Heart left ventricle (tissue), 16 donors: ENCODE measurements around the gene NDST1. TPM values are rescaled to one million over a fixed set of nuclear protein-coding genes. Genes with fewer than 3 reads are reported as not detected.

Experiments used
- ATAC-seq, 4 donors: fragments of 200-7000 bp; cut with Tn5 transposase; one replicate each; pipeline ENCODE4 v1.9.1; 2020 to 2022; ENCODE audit warnings: moderate library complexity in 4 of 4, mild to moderate bottlenecking in 3 of 4, moderate number of reproducible peaks in 1 of 4
- DNase-seq, 5 donors: peaks; one replicate each; pipeline ENCODE4 v3.0.0-alpha.2; 2020
- H3K27ac ChIP-seq, 12 donors: fragments of 200-600 bp; sonication (generic) in 4 of 12; one replicate each; pipeline versions ENCODE4 v1.5.0 to v1.8.0; 2016 to 2022; ENCODE audit warnings: mild to moderate bottlenecking in 2 of 12
- H3K27me3 ChIP-seq, 9 donors: fragments of 200-600 bp; sonication (generic) in 2 of 9; one replicate each; pipeline versions ENCODE4 v1.5.1 to v1.8.0; 2016 to 2022; ENCODE audit warnings: mild to moderate bottlenecking in 3 of 9
- H3K36me3 ChIP-seq, 9 donors: fragments of 200-600 bp; sonication (generic) in 2 of 9; one replicate each; pipeline versions ENCODE4 v1.5.0 to v1.8.0; 2018 to 2022; ENCODE audit warnings: mild to moderate bottlenecking in 2 of 9
- H3K4me1 ChIP-seq, 12 donors: fragments of 200-600 bp; sonication (generic) in 4 of 12; one replicate each; pipeline versions ENCODE4 v1.5.0 to v1.8.0; 2016 to 2022; ENCODE audit warnings: mild to moderate bottlenecking in 3 of 12
- H3K4me3 ChIP-seq, 12 donors: fragments of 200-600 bp; sonication (generic) in 4 of 12; one replicate each; pipeline versions ENCODE4 v1.5.0 to v1.8.0; 2017 to 2022; ENCODE audit warnings: mild to moderate bottlenecking in 9 of 12, moderate library complexity in 4 of 12
- H3K9me3 ChIP-seq, 12 donors: fragments of 200-600 bp; sonication (generic) in 4 of 12; one replicate each; pipeline versions ENCODE4 v1.5.0 to v1.8.0; 2016 to 2022; ENCODE audit warnings: mild to moderate bottlenecking in 1 of 12
- POLR2A ChIP-seq, 2 donors: fragments of 450-650 bp; IDR thresholded peaks; one replicate each; pipeline ENCODE4 v1.6.1; 2017; ENCODE audit warnings: antibody characterized with exemption in 2 of 2, mild to moderate bottlenecking in 2 of 2, moderate library complexity in 2 of 2
- WGBS, 4 donors: extraction: QIAGEN DNeasy Blood & Tissue Kit in 2 of 4; methylation state at CpG; one replicate each; pipeline versions ENCODE4 v1.1.5 to v1.1.7; 2013 to 2018; 5-methylcytosine and 5-hydroxymethylcytosine counted together
- intact Hi-C, 10 donors: fragments of 100-400 bp; cut with DNase I; formaldehyde crosslinking; loops; one replicate each; pipeline versions ENCODE4 v1.11.1 to v1.14.2; 2022
- polyA plus RNA-seq, 2 donors: library from polyadenylated mRNA; stranded (reverse); fragments of 200-250 nt; gene quantifications; one replicate each; pipeline ENCODE4 v1.2.3, GENCODE V29; 2013
- total RNA-seq, 9 donors: library from RNA; depleted of rRNA in 2 of 9; stranded (reverse); fragments of >200 nt in 2 of 9; fragmentation: NEBNext Ultra II Directional in 3 of 9; extraction: Animal tissue kit (Norgen Biotek cat#: 25700) in 3 of 9; gene quantifications; one replicate each; pipeline versions ENCODE4 v1.1.0 to v1.2.4, GENCODE V29; 2016 to 2023
- TF ChIP-seq, protein P1 (sequence below), 12 donors: fragments of 200-600 bp; sonication (generic) in 4 of 12; IDR thresholded peaks; one replicate each; pipeline versions ENCODE4 v1.5.0 to v1.8.0; 2018 to 2022; ENCODE audit warnings: antibody characterized with exemption in 12 of 12, mild to moderate bottlenecking in 5 of 12
- donor health status: ischemic (EF 13 %, LVEDD 7.1; RV severe dilation, severe dysfunction).
- donor health status: healthy with polysubstance abuse.
- donor health status: DM: no; HTN: yes; CAD: no.
- donor health status: DM: no; HTN: no; CAD: no.
- donor health status: ischemic (EF 25% LVEDD 6.9; RV normal size, moderate dysfunction).
- donor health status: ischemic (EF 25% LVEDD 5.7; RV mildly dilated, moderate dysfunction).
- donor health status: healthy.
- donor health status: DM: yes; HTN: yes; CAD: no.
- donor health status: ischemic (EF 35%, LVEDD 5.7; RV mildly dilated, moderate dysfunction).
- donor health status: nonischemic (EF 11% LVEDD 7.7; RV severe dilation, severe dysfunction).
- donor health status: DM: yes; HTN: yes; CAD: no.
- donor health status: PGD.
- donor health status: ischemic (EF 29% LVEDD 5.4; RV normal size, mild dysfunction).
- donor health status: nonischemic (EF 23%, LVEDD 6.1; RV moderate dilation, normal function).

Gene NDST1
- total and polyA plus RNA-seq, 11 donors, result 32.1 to 156 (median 68.5) TPM

DNA sequence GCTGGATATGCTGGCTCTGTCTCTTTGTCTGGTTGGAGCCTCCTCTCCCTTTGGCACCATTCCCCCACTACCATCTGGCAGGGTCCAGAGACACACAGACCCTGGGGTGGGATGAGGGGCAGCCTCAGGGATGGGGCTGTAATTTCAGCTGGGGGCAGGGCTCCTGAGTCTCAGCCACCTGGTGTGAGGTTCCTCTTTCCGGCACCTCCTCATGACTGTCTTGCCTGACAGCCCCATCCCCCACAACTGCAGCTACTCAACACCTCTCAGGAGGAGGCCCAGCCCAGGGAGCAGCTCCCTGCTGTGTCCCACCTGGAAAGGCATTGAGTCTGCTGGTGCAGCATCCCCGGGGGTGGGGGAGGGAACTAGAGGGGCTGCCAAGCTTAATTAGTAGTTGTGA is 46.7 kb upstream of the NDST1 start:
- ATAC-seq, result no peak
- TF ChIP-seq POLR2A (IDR thresholded peaks at IDR 0.05), result no peak
- TF ChIP-seq, protein P1, sequence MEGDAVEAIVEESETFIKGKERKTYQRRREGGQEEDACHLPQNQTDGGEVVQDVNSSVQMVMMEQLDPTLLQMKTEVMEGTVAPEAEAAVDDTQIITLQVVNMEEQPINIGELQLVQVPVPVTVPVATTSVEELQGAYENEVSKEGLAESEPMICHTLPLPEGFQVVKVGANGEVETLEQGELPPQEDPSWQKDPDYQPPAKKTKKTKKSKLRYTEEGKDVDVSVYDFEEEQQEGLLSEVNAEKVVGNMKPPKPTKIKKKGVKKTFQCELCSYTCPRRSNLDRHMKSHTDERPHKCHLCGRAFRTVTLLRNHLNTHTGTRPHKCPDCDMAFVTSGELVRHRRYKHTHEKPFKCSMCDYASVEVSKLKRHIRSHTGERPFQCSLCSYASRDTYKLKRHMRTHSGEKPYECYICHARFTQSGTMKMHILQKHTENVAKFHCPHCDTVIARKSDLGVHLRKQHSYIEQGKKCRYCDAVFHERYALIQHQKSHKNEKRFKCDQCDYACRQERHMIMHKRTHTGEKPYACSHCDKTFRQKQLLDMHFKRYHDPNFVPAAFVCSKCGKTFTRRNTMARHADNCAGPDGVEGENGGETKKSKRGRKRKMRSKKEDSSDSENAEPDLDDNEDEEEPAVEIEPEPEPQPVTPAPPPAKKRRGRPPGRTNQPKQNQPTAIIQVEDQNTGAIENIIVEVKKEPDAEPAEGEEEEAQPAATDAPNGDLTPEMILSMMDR (IDR thresholded peaks at IDR 0.05), result no peak
- 42 to 81% (median 64%) methylated on average over 2 of the region's 2 CpGs for WGBS, 4 donors
- DNase-seq, result no peak
- Histone ChIP-seq H3K9me3 (no peaks in the 10 kb centered on the region), H3K27ac (no peak overlapping the region), H3K4me1 (peaks cover 0 to 34% (median 19%) of the 10 kb centered on the region in 12 donors), H3K4me3 (no peak overlapping the region), H3K27me3 (no peaks in the 10 kb centered on the region), H3K36me3 (no peaks in the 10 kb centered on the region)
- intact Hi-C loops, result loop anchor here in 8 of 10 donors (5.0 to 10.0 kb wide), 5 partner anchors 36 to 384 kb away; partner anchors contain the start of gene IRGM (in 1 of the 8)

DNA sequence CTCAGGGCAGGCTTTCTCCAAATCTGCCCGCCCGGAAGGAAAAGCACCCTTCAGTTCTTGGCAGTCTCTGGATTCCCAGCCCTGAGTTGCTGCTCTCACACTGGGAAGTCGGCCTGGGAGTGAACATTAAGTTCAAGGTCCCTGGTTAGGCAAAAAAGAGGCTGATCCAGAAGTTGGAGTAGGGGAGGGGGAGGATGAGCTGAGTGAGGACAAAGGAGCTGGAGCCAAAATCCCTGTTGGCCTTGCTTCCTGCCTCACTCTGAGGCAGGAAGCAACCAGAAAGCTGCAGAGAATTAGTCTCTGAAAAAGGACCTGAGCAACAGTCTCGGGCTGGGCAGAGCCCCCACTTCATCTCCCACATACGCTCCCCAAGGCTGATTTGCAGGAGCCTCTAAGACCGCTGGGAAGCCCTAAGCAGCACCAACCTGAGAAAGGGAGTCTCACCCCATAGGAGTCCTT is 43.3 kb upstream of the NDST1 start:
- H3K9me3 ChIP-seq, result no peaks in the 10 kb centered on the region
- peak overlapping the region; percentile 48 to 88 (median 76) for H3K27ac ChIP-seq
- H3K36me3 ChIP-seq, result no peaks in the 10 kb centered on the region
- no peaks in the 10 kb centered on the region for H3K27me3 ChIP-seq
- TF ChIP-seq POLR2A (IDR thresholded peaks at IDR 0.05), result no peak
- TF ChIP-seq, protein P1 (IDR thresholded peaks at IDR 0.05), result no peak
- WGBS, 4 donors, result 50 to 61% (median 53%) methylated on average over 6 of the region's 6 CpGs
- H3K4me1 ChIP-seq, result peaks cover 0 to 30% (median 17%) of the 10 kb centered on the region in 12 donors
- H3K4me3 ChIP-seq, result no peak overlapping the region
- ATAC-seq, result peak; percentile 37 to 79 (median 58)
- intact Hi-C loops, result loop anchor here in 8 of 10 donors (5.0 to 10.0 kb wide), 5 partner anchors 33 to 380 kb away; partner anchors contain the start of gene IRGM (in 1 of the 8)
- peak in 4 of 5 donors; percentile 48 to 69 (median 54) for DNase-seq

DNA sequence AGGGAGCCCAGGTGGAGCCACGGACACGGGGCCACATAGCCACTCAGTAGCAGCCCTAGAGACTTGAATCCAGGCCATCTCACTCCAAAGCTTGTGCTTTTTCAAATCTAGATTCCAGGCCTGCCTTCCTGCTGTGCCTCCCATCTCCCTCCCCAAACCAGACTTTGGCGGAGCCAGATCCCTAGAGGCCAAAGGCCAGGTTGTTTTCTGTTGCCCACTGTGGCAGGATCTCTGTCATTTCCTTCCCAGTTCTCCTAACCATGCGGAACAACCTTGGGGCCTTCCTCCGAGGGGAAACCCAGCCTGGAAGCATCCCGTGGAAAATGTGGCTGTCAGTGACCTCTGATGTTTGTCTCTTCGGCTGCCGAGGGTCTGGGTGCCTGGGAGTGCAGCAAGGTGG is 42.0 kb upstream of the NDST1 start:
- Histone ChIP-seq H3K27me3 (no peaks in the 10 kb centered on the region), H3K36me3 (no peaks in the 10 kb centered on the region), H3K9me3 (no peaks in the 10 kb centered on the region), H3K4me3 (no peak overlapping the region), H3K27ac (peak overlapping the region; percentile 48 to 88 (median 76)), H3K4me1 (peaks cover 0 to 30% (median 17%) of the 10 kb centered on the region in 12 donors)
- TF ChIP-seq POLR2A (IDR thresholded peaks at IDR 0.05), result no peak
- TF ChIP-seq, protein P1 (IDR thresholded peaks at IDR 0.05), result no peak
- WGBS, 4 donors, result 56 to 66% (median 63%) methylated on average over 6 to 8 of the region's 8 CpGs
- ATAC-seq (peak; percentile 39 to 92 (median 61)), DNase-seq (peak in 4 of 5 donors; percentile 38 to 69 (median 58))
- intact Hi-C loops, result loop anchor here in 6 of 10 donors (10.0 kb wide), 3 partner anchors 189 to 379 kb away; partner anchors contain the start of gene IRGM (in 1 of the 6)

DNA sequence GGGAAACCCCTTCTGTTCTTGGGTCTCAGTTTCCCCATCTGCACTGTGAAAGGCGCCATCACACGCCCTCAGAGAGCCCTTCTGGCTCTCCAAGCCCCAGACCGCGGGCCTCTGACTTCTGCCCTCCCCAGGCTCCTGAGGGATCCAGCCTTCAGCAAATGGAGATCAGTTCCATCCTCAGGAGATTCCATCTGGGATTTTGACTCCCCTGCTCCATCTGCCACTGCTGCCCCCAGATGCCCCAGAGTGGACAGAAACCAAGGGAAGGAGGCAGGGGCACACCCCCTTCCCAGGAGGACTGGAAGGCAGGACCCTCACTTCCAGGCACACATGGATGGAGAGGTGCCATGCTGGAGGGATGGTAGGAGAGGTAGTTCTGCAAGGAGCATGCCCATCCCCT is 39.7 kb upstream of the NDST1 start:
- no peak overlapping the region for H3K4me3 ChIP-seq
- H3K4me1 ChIP-seq, result peaks cover 0 to 31% (median 17%) of the 10 kb centered on the region in 12 donors
- no peak for TF ChIP-seq POLR2A (IDR thresholded peaks at IDR 0.05)
- TF ChIP-seq, protein P1 (IDR thresholded peaks at IDR 0.05), result no peak
- H3K36me3 ChIP-seq, result no peaks in the 10 kb centered on the region
- WGBS, 4 donors, result 85 to 94% (median 91%) methylated on average over 4 of the region's 4 CpGs
- H3K27ac ChIP-seq, result no peak overlapping the region
- ATAC-seq, result no peak
- no peak for DNase-seq
- no peaks in the 10 kb centered on the region for H3K9me3 ChIP-seq
- intact Hi-C loops, result loop anchor here in 6 of 10 donors (10.0 kb wide), 3 partner anchors 187 to 377 kb away; partner anchors contain the start of gene IRGM (in 1 of the 6)
- H3K27me3 ChIP-seq, result no peaks in the 10 kb centered on the region
